Measurements from ENCODE around the gene MYO3B.

DNA sequence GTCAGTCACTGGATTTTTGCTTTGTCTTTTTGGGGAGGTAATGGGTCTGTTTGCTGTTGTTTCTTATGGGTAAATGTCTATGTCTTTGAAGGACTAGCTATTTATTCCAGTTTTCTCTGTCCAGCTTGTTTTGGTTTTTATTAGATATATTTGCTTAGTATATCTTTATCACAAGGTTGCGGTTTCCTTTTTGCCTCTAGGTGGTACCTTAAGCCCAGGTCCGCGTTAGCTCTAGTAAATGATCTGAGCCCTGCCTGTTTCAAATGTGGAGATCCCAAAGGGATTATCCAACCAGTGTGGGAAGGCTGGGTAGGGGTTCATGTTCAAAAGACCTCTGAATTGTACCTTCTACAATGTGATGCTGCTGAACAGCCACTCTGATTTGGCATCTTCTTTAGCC is 114.5 kb downstream of the MYO3B start:
- TF ChIP-seq, protein P1, sequence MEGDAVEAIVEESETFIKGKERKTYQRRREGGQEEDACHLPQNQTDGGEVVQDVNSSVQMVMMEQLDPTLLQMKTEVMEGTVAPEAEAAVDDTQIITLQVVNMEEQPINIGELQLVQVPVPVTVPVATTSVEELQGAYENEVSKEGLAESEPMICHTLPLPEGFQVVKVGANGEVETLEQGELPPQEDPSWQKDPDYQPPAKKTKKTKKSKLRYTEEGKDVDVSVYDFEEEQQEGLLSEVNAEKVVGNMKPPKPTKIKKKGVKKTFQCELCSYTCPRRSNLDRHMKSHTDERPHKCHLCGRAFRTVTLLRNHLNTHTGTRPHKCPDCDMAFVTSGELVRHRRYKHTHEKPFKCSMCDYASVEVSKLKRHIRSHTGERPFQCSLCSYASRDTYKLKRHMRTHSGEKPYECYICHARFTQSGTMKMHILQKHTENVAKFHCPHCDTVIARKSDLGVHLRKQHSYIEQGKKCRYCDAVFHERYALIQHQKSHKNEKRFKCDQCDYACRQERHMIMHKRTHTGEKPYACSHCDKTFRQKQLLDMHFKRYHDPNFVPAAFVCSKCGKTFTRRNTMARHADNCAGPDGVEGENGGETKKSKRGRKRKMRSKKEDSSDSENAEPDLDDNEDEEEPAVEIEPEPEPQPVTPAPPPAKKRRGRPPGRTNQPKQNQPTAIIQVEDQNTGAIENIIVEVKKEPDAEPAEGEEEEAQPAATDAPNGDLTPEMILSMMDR (IDR thresholded peaks at IDR 0.05), result no peak
- TF ChIP-seq POLR2A (IDR thresholded peaks at IDR 0.05), result no peak

All from uterus (tissue), 2 donors.